T47D (cell line): ENCODE data around the gene ENPP4.
"Not testable (repeated sequence)": the region's sequence is repeated elsewhere in the genome, so short reads cannot be mapped to it uniquely, and the experiment has no call there.

ENCODE experiments used
- DNase-seq, 2 experiments: peaks; one replicate each; pipeline versions ENCODE4 v3.0.0 to v3.0.0-alpha.2; 2011 to 2012; ENCODE audit warnings: low read depth in 1 of 2, low spot score in 1 of 2
- JUND ChIP-seq: IDR thresholded peaks from 2 replicates; pipeline ENCODE4 v1.6.1; 2012; ENCODE audit warnings: low read depth
- in situ Hi-C: cut with HindIII; loops from 2 replicates; pipeline ENCODE4 v1.10.0; 2016; ENCODE audit warnings: low sequenced_read_pairs, low pct_unique_long_range_greater_than_20kb

ENPP4 gene

DNA sequence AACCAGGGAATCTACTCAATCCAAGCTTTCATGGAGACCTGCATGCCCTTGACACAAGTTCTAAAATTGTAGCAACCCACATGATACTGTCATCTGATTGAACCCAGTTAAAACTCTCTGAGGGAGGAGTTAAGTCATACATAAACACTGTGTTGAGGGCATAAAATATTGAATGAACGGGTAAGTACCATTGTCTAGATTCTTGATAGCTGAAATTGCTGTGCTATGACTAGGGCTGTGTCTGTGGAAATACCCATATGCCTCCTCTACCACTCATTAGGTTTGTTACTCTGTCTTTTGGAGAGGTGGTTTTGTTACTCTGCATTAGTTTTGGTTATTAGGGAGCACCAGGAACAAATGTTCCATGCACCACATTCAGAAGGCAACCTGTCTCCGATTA, 7.6 kb downstream of the ENPP4 start:
- no peak for DNase-seq
- in situ Hi-C loops, result no loop called here

DNA sequence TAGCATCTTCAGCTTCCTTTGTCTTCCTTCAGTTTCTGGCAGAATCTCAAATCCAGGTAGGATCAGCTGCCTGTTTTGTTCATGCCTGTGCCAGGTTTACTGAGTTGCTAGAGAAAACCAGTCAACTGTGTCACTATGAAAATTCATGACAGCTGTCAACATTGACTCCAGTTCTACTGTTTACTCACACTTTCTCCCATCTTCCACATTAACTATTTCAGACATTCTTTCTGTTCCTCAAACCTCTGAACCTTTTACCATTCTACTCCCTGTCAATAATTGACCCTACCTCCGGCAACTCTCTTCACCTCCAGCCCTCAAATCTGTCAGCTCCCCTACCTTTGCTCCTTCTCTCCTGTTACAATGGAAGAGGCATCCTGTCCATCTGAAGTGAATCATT, 8.5 kb downstream of the ENPP4 start:
- in situ Hi-C loops, result no loop called here
- no peak for TF ChIP-seq JUND
- peak in 1 of 2 experiments; percentile 5 for DNase-seq

More for the DNA sequence above, 7.6 kb downstream of the ENPP4 start:
- no peak for TF ChIP-seq JUND

DNA sequence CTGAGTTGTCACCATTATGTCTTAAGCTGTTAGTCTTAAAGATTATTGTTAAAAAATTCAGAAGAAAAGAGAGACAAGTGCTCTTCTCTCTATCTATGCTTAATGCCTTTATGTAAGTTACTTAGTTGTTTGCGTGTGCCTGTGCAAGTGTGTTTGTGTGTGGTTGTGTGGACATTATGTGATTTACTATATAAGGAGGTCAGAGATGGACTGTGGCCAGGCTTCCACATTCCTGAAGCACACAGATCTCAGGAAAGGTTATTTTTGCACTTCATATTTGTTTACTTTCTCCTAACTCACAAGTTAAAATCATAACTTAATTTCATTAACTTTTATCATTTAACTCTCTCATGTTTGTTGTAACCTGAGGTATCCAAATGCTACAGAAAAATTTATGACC, 14.5 kb downstream of the ENPP4 start:
- TF ChIP-seq JUND, result no peak
- no peak for DNase-seq
- in situ Hi-C loops, result no loop called here

DNA sequence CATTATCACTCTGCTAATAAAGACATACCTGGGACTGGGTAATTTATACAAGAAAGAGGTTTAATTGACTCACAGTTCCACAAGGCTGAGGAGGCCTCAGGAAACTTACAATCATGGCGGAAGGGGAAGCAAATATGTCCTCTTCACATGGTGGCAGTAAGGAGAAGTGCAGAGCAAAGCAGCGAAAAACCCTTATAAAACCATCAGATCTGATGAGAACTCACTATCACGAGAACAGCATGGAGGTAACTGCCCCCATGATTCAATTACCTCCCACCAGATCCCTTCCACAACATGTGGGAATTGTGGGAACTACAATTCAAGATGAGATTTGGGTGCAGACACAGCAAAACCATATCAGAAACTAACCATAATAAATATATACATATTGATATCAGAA, 19.3 kb downstream of the ENPP4 start:
- in situ Hi-C loops, DNase-seq: not testable (repeated sequence)

DNA sequence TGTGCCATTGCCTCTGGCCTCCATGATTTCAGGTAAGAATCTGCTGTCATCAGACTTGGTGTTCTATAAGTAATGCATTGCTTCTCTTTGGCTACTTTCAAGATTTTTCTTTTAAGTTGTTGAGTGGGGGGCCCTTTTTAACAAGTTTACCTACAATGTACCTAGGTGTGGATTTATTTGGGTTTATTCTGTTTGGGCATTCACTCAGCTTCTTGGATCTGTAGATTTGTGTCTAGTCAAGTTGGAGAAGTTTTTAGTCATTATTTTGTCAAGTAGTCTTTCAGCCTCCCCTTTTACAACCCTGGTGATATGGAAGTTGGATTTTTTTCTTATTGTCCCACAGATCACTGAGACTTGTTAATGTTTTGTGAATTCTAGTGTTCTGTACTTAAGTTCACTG, 26.9 kb downstream of the ENPP4 start:
- no peak for DNase-seq
- no peak for TF ChIP-seq JUND
- in situ Hi-C loops, result no loop called here

DNA sequence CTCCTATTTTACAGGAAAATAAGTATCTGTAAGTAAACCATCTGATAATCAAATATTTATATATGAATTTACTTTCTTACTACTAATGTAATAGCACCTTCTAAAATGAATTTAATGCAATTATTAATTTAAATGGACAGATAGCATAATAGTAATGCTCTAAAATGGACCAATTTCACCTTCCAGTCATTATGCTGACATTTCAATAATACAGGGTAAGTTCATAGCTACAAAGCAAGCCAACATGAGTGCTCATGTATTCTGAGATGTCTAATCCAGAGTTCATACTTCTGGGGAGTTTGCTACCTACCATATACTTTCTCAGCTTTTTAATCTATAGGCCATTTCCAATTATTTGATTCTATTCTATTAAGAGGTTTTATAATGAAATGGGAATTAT, 29.4 kb downstream of the ENPP4 start:
- no peak for DNase-seq
- in situ Hi-C loops, result no loop called here
- no peak for TF ChIP-seq JUND

DNA sequence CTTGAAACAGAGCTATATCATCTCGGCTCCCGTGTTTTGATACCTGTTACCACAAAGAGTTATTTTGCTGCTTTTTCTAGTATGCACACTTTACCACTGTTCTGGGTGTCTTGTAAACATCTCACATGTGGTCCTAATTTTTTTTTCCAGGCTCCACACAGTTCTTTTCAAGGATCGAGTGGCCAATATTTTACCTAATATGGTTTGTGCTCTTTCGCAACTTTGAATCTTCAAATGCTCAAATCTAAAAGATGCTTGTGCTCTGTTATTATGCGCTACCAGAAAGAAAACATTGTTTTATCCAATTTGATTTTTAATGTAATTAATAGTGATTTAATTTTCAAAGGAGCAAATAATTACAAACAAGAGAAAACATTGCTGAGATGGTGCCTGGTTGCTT, 30.3 kb downstream of the ENPP4 start:
- in situ Hi-C loops, result no loop called here
- no peak for TF ChIP-seq JUND
- no peak for DNase-seq

DNA sequence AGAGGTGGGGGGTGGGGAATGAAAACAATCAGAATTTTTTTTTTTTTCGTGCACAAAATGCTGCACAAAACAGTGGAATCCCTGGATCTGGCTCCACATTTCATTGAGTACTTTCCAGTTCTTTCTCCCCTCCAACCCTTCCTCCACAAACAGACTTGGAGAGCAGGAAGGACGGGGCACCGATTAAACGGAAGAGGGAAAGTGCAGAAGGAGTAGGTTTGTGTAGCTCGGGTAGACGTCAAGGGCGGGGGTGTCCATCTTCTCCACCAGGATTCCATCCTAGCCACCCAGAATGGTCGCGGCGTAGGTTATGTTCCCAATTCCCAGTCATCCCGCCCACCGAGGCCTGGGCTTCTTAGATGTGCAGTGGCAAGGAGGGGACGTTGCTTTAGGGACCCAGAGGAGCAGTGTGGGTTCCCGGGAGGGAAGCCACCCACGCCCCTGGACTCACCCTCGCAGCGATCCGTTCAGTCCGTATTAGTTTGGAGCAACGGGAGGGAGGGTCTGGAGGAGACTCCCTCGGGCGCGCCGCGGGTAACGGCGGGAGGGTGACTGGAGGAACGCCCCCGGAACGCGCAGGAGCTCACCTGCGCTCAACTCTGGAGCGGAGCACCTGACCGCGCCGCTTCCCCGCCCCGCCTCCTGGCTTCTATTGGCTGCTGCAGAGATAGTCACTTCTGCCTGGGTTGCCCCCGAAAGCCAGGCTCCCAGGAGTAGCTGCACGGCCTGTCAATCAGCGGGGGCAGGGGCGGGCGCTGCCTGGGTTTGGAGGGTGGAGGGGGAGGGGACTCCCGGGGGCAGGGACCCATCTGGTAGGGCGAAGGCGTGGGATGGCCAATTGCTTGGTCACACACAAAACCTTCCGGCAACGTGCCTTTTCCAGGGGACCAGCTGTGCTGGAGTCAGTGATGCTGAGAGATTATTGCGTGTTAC, 40.8 kb downstream of the ENPP4 start, which contains the start of gene ENPP5:
TSS of gene ENPP5 (minus strand) at position 624 of the 933 bp plus-strand sequence. CDS start 2,718 bp downstream, outside the sequence.
- peak; percentile 93 to 96 for DNase-seq
- no peak for TF ChIP-seq JUND
- in situ Hi-C loops, result no loop called here

DNA sequence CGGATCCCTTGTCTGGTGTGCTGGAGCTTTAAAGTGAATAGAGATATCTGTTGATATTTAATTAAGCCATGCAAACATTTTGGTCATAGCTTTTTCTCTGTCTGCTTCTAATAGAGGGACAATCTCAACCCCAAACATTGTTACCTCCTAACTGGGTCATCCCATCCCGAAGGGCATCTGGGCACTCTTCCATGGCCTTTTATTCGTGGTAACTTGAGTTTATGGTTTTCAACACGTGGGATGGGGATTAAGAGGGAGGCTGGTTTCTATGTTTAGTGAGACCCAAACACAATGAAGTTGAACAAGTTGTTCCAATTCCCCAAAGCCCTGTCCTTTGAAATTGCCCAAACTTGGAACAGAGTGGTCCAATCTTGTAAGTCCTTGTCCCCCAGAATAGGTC, 42.4 kb downstream of the ENPP4 start:
- in situ Hi-C loops, result no loop called here
- TF ChIP-seq JUND, result no peak
- DNase-seq, result no peak

DNA sequence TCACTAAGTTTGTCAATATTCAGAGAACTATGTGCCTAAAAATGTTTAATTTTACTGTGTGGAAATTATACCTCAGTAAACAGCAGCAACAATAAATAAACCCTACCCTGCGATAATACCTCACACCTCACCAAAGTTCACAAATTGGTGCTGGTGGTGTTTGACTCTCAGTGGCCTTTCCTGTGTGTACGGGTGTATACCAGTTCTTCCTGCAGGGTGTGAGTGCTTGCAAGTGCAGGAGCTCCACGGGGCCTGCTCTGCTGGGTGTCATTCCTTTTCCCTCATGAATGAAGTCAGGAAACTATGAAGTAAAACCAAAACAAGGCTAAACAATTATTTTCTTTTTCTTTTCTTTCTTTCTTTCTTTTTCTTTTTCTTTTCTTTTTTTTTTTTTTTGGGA, 45.1 kb downstream of the ENPP4 start:
- no peak for TF ChIP-seq JUND
- DNase-seq, result no peak
- in situ Hi-C loops, result no loop called here

DNA sequence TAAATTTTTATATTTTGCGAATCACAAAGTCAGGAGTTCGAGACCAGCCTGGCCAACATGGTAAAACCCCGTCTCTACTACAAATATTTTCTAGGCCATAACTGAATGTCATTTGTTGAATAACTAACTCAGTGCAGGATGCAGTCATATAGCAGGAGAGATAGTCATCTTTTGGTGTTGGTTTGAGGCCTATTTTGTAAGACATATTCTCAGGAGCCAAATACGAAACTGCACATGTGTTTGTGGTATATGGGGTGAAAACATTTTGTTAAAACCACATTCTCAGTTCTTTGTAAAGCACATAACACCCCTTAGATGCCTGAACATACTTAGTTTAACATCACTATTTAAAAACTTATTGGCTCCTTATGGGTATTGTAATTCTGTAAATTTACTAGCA, 45.7 kb downstream of the ENPP4 start:
- in situ Hi-C loops, result no loop called here
- TF ChIP-seq JUND, result no peak
- no peak for DNase-seq

DNA sequence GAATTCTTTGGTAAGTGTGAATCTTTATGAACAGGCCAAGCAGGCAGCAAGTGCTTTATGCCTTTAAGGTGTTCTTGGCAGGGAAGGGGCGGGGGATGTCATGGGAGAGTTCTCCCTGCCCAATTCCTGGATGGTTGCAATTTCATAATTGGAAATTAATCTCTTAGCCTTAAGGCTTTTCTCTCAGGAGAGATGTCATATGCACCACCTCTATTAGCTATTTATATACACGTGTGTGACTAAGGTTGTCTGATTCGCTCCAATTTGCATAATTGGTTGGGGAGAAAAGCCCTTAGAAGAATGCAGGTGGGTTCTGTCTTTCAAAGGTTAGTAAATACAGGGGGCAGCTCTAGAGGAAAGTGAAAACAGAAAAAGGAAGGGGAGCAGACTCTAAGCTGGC, 46.2 kb downstream of the ENPP4 start:
- in situ Hi-C loops, result no loop called here
- TF ChIP-seq JUND, result no peak
- no peak for DNase-seq

DNA sequence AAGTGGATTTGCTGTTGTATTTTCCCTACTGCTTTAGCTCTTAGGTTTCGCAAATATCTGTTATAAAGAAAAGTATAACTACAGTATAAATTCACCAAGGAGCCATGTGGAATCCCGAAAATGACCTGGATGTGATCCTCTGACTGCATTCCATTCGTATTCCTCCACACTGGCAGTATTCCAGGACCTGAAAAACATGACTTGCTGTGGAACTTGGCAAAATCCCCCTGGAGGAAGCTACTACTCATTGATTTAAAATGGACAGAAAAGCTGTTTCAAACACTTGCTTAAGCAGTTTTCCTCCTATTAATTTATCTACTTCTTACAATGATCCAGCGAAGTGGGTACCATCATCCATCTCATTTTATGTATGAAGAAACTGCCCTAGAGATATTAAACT, 54.3 kb downstream of the ENPP4 start:
- TF ChIP-seq JUND, result no peak
- peak in 1 of 2 experiments; percentile 60 for DNase-seq
- in situ Hi-C loops, result no loop called here

DNA sequence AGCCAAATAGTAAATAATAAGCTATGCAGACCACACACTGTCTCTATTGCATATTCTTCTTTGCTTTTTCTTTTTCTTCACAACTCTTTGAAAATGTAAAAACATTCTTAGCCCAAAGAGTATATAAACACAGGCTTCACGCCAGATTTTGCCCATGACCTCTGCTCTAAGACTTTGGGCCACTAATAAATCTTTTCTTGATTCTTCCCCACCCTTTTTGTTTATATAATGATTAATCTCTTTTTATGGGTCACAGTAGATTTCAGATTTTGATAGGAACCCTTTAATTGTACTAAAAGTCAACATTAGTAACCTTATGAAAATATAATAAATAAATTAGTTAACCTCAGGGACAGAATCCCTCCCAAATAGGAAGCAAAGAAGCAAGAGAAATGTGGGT, 56.8 kb downstream of the ENPP4 start:
- TF ChIP-seq JUND, result no peak
- DNase-seq, result no peak
- in situ Hi-C loops, result no loop called here
